ENCODE results near the gene MTAP. TPM values are rescaled to one million over a fixed set of nuclear protein-coding genes. Genes with fewer than 3 reads are reported as not detected.
A peak's percentile ranks its signal among the peaks of the same experiment; 100 is the strongest.

Gene MTAP
- total RNA-seq, 1 experiment from 2014 or later: 326 TPM

GRCh38 chr9:21933281-21933680 lies 130.8 kb downstream of the MTAP start:
- H3K9ac ChIP-seq (ENCODE audit: low read length): no peak overlapping the region
- H3K4me3 ChIP-seq (replicated peaks in 1 of 2; ENCODE audit: low read depth in 1 of 2, low read length in 2 of 2): no peak overlapping the region
- peaks cover 8 to 10% of the 10 kb centered on the region in 2 experiments; a peak in 3 of 4 replicates for H3K4me1 ChIP-seq (ENCODE audit: control insufficient read depth in 1 of 2, insufficient read depth in 2 of 2, low read length in 2 of 2)
- TF ChIP-seq EZH2phosphoT487 (IDR thresholded peaks at IDR 0.05; ENCODE audit: borderline replicate concordance): no peak
- TF ChIP-seq TCF7L2 (IDR thresholded peaks at IDR 0.05; ENCODE audit: borderline replicate concordance, extremely low read depth, insufficient read depth, insufficient read length): peak; percentile 49
- TF ChIP-seq ATF3 (IDR thresholded peaks at IDR 0.05): no peak
- TF ChIP-seq POLR2AphosphoS5 (IDR thresholded peaks at IDR 0.05; ENCODE audit: low read depth, low read length): no peak
- TF ChIP-seq ZNF274 (IDR thresholded peaks at IDR 0.05; ENCODE audit: low read depth, low read length): no peak
- TF ChIP-seq JUND (IDR thresholded peaks at IDR 0.05): no peak; the same call in 1 of the 2 replicates
- TF ChIP-seq CBX3 (IDR thresholded peaks at IDR 0.05; ENCODE audit: low read depth): no peak
- TF ChIP-seq SRF (IDR thresholded peaks at IDR 0.05; ENCODE audit: low read depth): no peak
- TF ChIP-seq CEBPB (IDR thresholded peaks at IDR 0.05; ENCODE audit: low read depth): no peak
- no peak for TF ChIP-seq POLR2A (IDR thresholded peaks at IDR 0.05; ENCODE audit: borderline replicate concordance, extremely low read depth, insufficient read depth, insufficient read length)
- no peak for TF ChIP-seq MAX (IDR thresholded peaks at IDR 0.05)
- no peak for TF ChIP-seq YY1 (IDR thresholded peaks at IDR 0.05; ENCODE audit: extremely low read depth, insufficient replicate concordance, low read depth, low read length)
- TF ChIP-seq SP1 (IDR thresholded peaks at IDR 0.05; ENCODE audit: low read depth): 0 out of 2 replicates have a peak, but pooled peaks have one; percentile 38
- TF ChIP-seq EZH2 (IDR thresholded peaks at IDR 0.05): no peak
- TF ChIP-seq, protein P1, sequence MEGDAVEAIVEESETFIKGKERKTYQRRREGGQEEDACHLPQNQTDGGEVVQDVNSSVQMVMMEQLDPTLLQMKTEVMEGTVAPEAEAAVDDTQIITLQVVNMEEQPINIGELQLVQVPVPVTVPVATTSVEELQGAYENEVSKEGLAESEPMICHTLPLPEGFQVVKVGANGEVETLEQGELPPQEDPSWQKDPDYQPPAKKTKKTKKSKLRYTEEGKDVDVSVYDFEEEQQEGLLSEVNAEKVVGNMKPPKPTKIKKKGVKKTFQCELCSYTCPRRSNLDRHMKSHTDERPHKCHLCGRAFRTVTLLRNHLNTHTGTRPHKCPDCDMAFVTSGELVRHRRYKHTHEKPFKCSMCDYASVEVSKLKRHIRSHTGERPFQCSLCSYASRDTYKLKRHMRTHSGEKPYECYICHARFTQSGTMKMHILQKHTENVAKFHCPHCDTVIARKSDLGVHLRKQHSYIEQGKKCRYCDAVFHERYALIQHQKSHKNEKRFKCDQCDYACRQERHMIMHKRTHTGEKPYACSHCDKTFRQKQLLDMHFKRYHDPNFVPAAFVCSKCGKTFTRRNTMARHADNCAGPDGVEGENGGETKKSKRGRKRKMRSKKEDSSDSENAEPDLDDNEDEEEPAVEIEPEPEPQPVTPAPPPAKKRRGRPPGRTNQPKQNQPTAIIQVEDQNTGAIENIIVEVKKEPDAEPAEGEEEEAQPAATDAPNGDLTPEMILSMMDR (IDR thresholded peaks at IDR 0.05 in 2 of 3, conservative IDR thresholded peaks at IDR 0.05 in 1 of 3; ENCODE audit: borderline replicate concordance in 1 of 3, insufficient read depth in 1 of 3, low read depth in 2 of 3, low read length in 2 of 3): no peak
- peak; percentile 42 for TF ChIP-seq FOSL1 (IDR thresholded peaks at IDR 0.05; ENCODE audit: low read depth)
- ChIA-PET RAD21 (ENCODE audit: low non-redundant PET in 1 of 2, low total read pairs in 2 of 2, uncharacterized antibody in 2 of 2, unreplicated experiment in 2 of 2) (no interaction called here), POLR2A (no interaction called here), CTCF (no interaction called here)
- no peaks in the 10 kb centered on the region for H3K9me3 ChIP-seq (ENCODE audit: control insufficient read depth in 1 of 2, insufficient read depth in 1 of 2, low read depth in 1 of 2, low read length in 2 of 2)
- no peaks in the 10 kb centered on the region for H3K36me3 ChIP-seq (ENCODE audit: control insufficient read depth in 1 of 2, insufficient read depth in 2 of 2, low read length in 2 of 2)
- peak overlapping the region; percentile 14; the same call in 1 of the 2 replicates for H3K4me2 ChIP-seq (ENCODE audit: low read length)
- intact Hi-C loops (cut with micrococcal nuclease): no loop called here
- no TSS peak for BruUV-seq (replicated peaks)
- no peaks in the 10 kb centered on the region for H3K9me2 ChIP-seq (ENCODE audit: insufficient read depth)
- H4K20me1 ChIP-seq (ENCODE audit: insufficient read depth): no peaks in the 10 kb centered on the region
- H2AFZ ChIP-seq (ENCODE audit: low read depth, low read length, poor library complexity, severe bottlenecking): no peak overlapping the region
- DNase-seq (ENCODE audit: low read depth, low spot score): peak; percentile 52
- peak; percentile 74 for ATAC-seq
- H3K79me2 ChIP-seq (ENCODE audit: insufficient read depth, low read length): no peaks in the 10 kb centered on the region
- H3K27ac ChIP-seq (ENCODE audit: low read depth, low read length): no peak overlapping the region
- H3K27me3 ChIP-seq (ENCODE audit: insufficient read depth, low read length): no peaks in the 10 kb centered on the region

All from HCT116 (cell line).